ENCODE data around the gene PIM2. TPM values are rescaled to one million over a fixed set of nuclear protein-coding genes. Genes with fewer than 3 reads are reported as not detected.

PIM2 gene
- total and polyA plus RNA-seq, 9 of the 15 experiments (the other 6 are each of a cell fraction or from before 2014, with no cell fraction given): 67.6 to 191 (median 108) TPM

- TF ChIP-seq TSHZ1 (CRISPR knock-in tag; IDR thresholded peaks at IDR 0.05) (no peak), BCOR (IDR thresholded peaks at IDR 0.05) (no peak), SMARCC2 (IDR thresholded peaks at IDR 0.05; ENCODE audit: low read depth) (no peak), RBM25 (IDR thresholded peaks at IDR 0.05; ENCODE audit: low read depth, low read length, severe bottlenecking) (no peak), IRF1 (CRISPR knock-in tag; IDR thresholded peaks at IDR 0.05; ENCODE audit: borderline replicate concordance) (no peak), TGIF2 (CRISPR knock-in tag; IDR thresholded peaks at IDR 0.05) (no peak), ETV6 (IDR thresholded peaks at IDR 0.05; ENCODE audit: borderline replicate concordance in 1 of 2, low read depth in 2 of 2, low read length in 1 of 2) (no peak), ETV6 (CRISPR knock-in tag; IDR thresholded peaks at IDR 0.05; ENCODE audit: borderline replicate concordance) (no peak), CHCHD3 (CRISPR knock-in tag; IDR thresholded peaks at IDR 0.05) (no peak; the same call in 1 of the 2 replicates), CBFA2T3 (IDR thresholded peaks at IDR 0.05) (0 out of 2 replicates have a peak, but pooled peaks have one; percentile 17), ZNF518B (CRISPR knock-in tag; IDR thresholded peaks at IDR 0.05) (peak; percentile 54; the same call in 1 of the 2 replicates), HMG20B (CRISPR knock-in tag; IDR thresholded peaks at IDR 0.05) (peak; percentile 93; the same call in 1 of the 2 replicates), MEIS2 (IDR thresholded peaks at IDR 0.05; ENCODE audit: partially characterized antibody) (no peak), ZNF395 (CRISPR knock-in tag; IDR thresholded peaks at IDR 0.05) (no peak), CLOCK (CRISPR knock-in tag; IDR thresholded peaks at IDR 0.05; ENCODE audit: borderline replicate concordance) (no peak)
These were observed 7.2 kb downstream of the PIM2 start, which contains the start of gene SLC35A2 (continued) for GRCh38 chrX:48911412-48912182.

Data from K562 (cell line).